Tibial nerve (tissue), 4 donors: ENCODE data around the gene CTU2. TPM values are rescaled to one million over a fixed set of nuclear protein-coding genes. Genes with fewer than 3 reads are reported as not detected.
A peak's percentile ranks its signal among the peaks of the same experiment; 100 is the strongest.

Experiments
- DNase-seq, 2 donors: peaks; one replicate each; pipeline ENCODE4 v3.0.0-alpha.2; 2019; ENCODE audit warnings: low spot score in 2 of 2
- H3K27ac ChIP-seq, 4 donors: fragments of 200-600 bp; sonication (generic) in 3 of 4; one replicate each; pipeline ENCODE4 v1.5.1; 2017 to 2019; ENCODE audit warnings: mild to moderate bottlenecking in 1 of 4
- H3K27me3 ChIP-seq, 2 donors: fragments of 200-600 bp; sonication (generic) in 1 of 2; one replicate each; pipeline versions ENCODE4 v1.5.1 to v1.6.0; 2017 to 2019
- H3K36me3 ChIP-seq, 3 donors: fragments of 200-600 bp; sonication (generic); one replicate each; pipeline ENCODE4 v1.5.1; 2018 to 2019
- H3K4me1 ChIP-seq, 4 donors: fragments of 200-600 bp; sonication (generic) in 3 of 4; one replicate each; pipeline ENCODE4 v1.5.1; 2017 to 2019
- H3K4me3 ChIP-seq, 4 donors: fragments of 200-600 bp; sonication (generic) in 3 of 4; one replicate each; pipeline ENCODE4 v1.5.1; 2017 to 2019; ENCODE audit warnings: mild to moderate bottlenecking in 1 of 4, moderate library complexity in 1 of 4
- H3K9me3 ChIP-seq, 4 donors: fragments of 200-600 bp; sonication (generic) in 3 of 4; one replicate each; pipeline ENCODE4 v1.5.1; 2017 to 2019
- EP300 ChIP-seq, 2 donors: sonication (generic); formaldehyde crosslinking; IDR thresholded peaks; one replicate each; pipeline ENCODE4 v1.6.1; 2017; ENCODE audit warnings: antibody characterized with exemption in 2 of 2, mild to moderate bottlenecking in 1 of 2
- POLR2A ChIP-seq, 2 donors: fragments of 450-650 bp; IDR thresholded peaks; one replicate each; pipeline ENCODE4 v1.6.1; 2017; ENCODE audit warnings: antibody characterized with exemption in 2 of 2, mild to moderate bottlenecking in 2 of 2, moderate library complexity in 2 of 2
- WGBS, 2 donors: methylation state at CpG; one replicate each; pipeline ENCODE4 v1.1.5; 2018; 5-methylcytosine and 5-hydroxymethylcytosine counted together
- total RNA-seq, 4 donors: library from RNA; depleted of rRNA; stranded (reverse); fragments of >200 nt; gene quantifications; one replicate each; pipeline ENCODE4 v1.1.0, GENCODE V29; 2016
- TF ChIP-seq, protein P1 (sequence below), 5 experiments: fragments of 200-600 bp in 3 of 5; fragments of 450-650 bp in 2 of 5; sonication (generic) in 3 of 5; IDR thresholded peaks; one replicate each; pipeline ENCODE4 v1.5.1; 2016 to 2019; ENCODE audit warnings: antibody characterized with exemption in 5 of 5, mild to moderate bottlenecking in 3 of 5, moderate library complexity in 2 of 5

Gene CTU2
- total RNA-seq, 4 donors from 2014 or later: 12.3 to 22.5 (median 12.5) TPM

DNA sequence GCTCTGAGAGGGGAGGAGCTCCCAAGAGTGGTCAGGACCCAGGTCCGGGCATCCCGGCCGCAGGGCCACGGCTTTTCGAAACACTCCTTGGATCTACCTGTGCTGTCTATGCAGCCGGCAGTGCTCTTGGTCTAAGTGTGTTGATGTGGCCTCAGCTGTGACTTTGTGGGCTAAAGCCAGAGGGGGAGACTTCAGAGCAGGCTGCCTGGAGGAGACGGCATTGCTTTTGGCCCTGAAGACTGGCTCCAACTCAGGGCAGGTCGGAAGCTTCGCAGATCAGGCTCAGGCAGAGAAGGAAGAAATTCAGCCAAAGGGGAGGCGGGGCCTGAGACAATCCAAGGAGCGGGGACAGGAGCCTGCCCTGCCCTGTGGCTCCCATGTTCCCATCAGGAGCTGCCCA is 47.3 kb downstream of the CTU2 start:
- H3K4me1 ChIP-seq: peaks cover 0 to 18% (median 0%) of the 10 kb centered on the region in 4 donors
- peak overlapping the region in 1 of 4 donors; percentile 28 for H3K27ac ChIP-seq
- 81 to 86% methylated on average over 11 of the region's 11 CpGs for WGBS, 2 donors

DNA sequence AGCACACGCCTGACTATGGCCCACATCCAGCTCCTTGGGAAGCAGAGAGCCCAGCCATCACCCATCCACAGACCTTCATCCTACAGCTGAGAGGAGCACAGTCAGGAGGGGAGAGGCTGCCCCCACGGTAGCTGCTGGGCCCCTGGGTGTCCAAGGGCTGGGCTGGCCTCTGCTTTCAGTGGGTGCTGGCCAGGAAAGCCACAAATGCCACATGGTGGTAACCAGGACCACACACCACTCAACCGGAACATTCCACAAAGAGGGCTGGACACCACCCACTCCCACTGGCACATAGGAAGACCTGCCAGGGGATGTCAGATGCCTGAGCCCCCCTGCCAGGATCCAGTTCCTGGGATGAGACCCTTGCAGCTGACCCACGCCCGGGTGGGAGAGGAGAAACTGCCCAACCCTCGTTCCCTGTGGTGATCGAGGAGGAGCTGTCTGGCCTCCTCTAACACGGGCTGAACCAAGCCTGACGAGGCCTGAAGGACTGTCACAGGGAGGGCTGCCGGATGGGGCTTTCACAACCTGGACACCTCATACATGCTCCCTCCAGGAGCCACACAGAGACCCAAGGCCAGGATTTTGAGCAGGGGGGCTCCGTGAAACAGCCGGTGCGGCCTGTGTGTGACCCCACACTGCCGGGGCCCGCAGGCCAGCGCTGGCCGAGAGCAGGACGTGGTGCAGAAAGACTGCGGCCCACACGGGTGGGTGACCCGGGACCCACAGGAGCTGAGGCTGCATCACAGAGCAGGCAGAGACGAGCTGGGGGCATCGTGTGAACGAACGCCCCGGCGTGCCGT is 48.0 kb downstream of the CTU2 start:
- H3K27me3 ChIP-seq: no peaks in the 10 kb centered on the region
- 72 to 78% methylated on average over 12 to 25 of the region's 28 CpGs for WGBS, 2 donors
- TF ChIP-seq, protein P1, sequence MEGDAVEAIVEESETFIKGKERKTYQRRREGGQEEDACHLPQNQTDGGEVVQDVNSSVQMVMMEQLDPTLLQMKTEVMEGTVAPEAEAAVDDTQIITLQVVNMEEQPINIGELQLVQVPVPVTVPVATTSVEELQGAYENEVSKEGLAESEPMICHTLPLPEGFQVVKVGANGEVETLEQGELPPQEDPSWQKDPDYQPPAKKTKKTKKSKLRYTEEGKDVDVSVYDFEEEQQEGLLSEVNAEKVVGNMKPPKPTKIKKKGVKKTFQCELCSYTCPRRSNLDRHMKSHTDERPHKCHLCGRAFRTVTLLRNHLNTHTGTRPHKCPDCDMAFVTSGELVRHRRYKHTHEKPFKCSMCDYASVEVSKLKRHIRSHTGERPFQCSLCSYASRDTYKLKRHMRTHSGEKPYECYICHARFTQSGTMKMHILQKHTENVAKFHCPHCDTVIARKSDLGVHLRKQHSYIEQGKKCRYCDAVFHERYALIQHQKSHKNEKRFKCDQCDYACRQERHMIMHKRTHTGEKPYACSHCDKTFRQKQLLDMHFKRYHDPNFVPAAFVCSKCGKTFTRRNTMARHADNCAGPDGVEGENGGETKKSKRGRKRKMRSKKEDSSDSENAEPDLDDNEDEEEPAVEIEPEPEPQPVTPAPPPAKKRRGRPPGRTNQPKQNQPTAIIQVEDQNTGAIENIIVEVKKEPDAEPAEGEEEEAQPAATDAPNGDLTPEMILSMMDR (IDR thresholded peaks at IDR 0.05): no peak
- TF ChIP-seq POLR2A (IDR thresholded peaks at IDR 0.05) (no peak), EP300 (IDR thresholded peaks at IDR 0.05) (no peak)
- DNase-seq: no peak
- H3K9me3 ChIP-seq: peaks cover 0 to 6% (median 0%) of the 10 kb centered on the region in 4 donors
- H3K4me1 ChIP-seq: peaks cover 0 to 24% (median 0%) of the 10 kb centered on the region in 4 donors
- H3K27ac ChIP-seq: peak overlapping the region in 1 of 4 donors; percentile 46
- H3K36me3 ChIP-seq: peaks cover 0 to 29% (median 0%) of the 10 kb centered on the region in 3 donors
- H3K4me3 ChIP-seq: no peak overlapping the region

More for the DNA sequence above, 47.3 kb downstream of the CTU2 start:
- peaks cover 0 to 27% (median 0%) of the 10 kb centered on the region in 3 donors for H3K36me3 ChIP-seq
- no peaks in the 10 kb centered on the region for H3K9me3 ChIP-seq
- H3K4me3 ChIP-seq: no peak overlapping the region
- H3K27me3 ChIP-seq: no peaks in the 10 kb centered on the region
- no peak for DNase-seq
- TF ChIP-seq, protein P1 (IDR thresholded peaks at IDR 0.05): no peak
- TF ChIP-seq POLR2A (IDR thresholded peaks at IDR 0.05) (no peak), EP300 (IDR thresholded peaks at IDR 0.05) (no peak)

DNA sequence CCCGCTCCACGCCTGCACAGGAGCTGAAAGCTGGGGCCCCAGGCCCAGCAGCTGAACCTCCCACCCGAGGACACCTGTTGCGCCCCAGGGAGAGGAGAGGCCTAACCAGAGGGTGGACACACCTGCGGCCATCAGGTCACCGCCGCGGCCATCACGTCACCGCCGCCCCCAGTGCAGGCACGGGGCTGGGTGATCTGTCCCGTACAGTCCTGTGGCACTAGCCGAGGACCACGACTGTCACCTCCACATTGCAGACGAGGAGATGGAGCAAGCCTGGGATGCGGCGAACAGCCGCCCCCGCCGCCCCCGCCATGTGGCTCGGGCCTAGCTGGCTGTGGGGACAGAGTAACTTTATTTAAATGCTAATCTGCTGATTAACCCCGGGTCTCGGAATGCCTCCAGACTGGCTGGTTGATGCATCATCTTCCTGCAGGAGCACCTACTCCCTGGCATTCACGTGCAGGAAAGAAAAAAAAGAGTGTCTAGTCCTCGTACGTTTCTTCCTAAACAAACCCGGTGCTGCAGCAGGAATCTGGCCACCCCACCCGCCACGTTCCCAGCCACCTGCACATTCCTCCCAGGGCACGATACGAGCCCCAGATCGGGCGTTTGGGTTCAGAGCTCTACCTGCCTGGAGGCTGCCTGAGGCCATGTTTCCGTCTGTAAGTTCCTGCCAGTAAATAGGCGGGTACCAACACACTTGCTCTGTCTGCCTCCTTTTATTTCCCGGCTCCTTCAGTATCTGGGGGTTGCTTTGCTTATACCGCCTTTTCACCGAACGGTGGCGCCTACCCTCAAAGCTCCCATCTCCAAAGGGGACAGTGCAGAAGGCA is 48.8 kb downstream of the CTU2 start:
- Histone ChIP-seq H3K4me3 (no peak overlapping the region), H3K4me1 (peaks cover 0 to 32% (median 2%) of the 10 kb centered on the region in 4 donors), H3K36me3 (peaks cover 0 to 30% (median 0%) of the 10 kb centered on the region in 3 donors), H3K27me3 (no peaks in the 10 kb centered on the region), H3K9me3 (peaks cover 0 to 8% (median 0%) of the 10 kb centered on the region in 4 donors), H3K27ac (no peak overlapping the region)
- TF ChIP-seq, protein P1 (IDR thresholded peaks at IDR 0.05): peak in 1 of 5 experiments; percentile 13
- TF ChIP-seq POLR2A (IDR thresholded peaks at IDR 0.05): no peak
- no peak for DNase-seq
- WGBS, 2 donors: 73 to 77% methylated on average over 41 to 42 of the region's 42 CpGs

DNA sequence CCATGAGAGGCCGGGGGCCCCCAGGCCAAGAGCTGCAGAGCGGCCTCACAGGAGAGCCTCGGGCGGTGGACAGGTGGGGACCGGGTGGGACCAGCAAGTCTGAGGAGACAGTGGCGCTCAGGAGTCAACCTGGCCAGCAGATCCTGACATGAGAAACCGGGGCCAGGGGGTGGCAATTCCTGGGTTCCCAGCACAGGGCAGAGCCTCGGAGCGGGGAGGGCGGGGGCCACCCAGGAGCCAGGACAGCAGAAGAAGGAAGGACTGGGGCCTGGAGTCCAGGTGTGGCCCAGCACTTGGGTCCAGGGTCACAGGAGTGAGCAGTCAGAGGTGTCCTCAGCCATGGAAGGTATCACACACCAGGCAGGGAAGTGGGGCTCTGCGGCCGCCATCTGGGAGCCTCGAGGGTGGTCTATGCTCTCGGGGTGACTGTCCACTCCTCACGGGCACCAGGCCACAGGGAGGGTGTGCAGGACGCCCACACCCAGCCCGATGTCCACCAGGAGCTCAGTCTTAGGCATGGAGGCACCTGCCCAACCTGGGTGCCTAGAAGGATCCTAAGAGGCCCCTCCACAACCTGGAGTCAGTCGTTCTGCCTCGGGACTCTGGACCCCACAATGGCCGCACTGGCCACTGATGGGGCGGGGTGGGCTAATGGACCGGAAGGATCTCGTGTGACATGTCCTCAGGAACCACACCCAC is 49.6 kb downstream of the CTU2 start:
- Histone ChIP-seq H3K9me3 (peaks cover 0 to 8% (median 0%) of the 10 kb centered on the region in 4 donors), H3K4me3 (no peak overlapping the region), H3K4me1 (peaks cover 0 to 40% (median 4%) of the 10 kb centered on the region in 4 donors), H3K27ac (no peak overlapping the region), H3K36me3 (peaks cover 0 to 30% (median 0%) of the 10 kb centered on the region in 3 donors), H3K27me3 (no peaks in the 10 kb centered on the region)
- WGBS, 2 donors: 75 to 89% methylated on average over 16 to 22 of the region's 23 CpGs
- no peak for TF ChIP-seq POLR2A (IDR thresholded peaks at IDR 0.05)
- TF ChIP-seq, protein P1 (IDR thresholded peaks at IDR 0.05): peak in 1 of 5 experiments; percentile 6
- no peak for DNase-seq
